VCaP (cell line): ENCODE measurements around the gene CBLC.
A peak's percentile ranks its signal among the peaks of the same experiment; 100 is the strongest.

Experiments used
- H3K27ac ChIP-seq: fragments of 450-650 bp; 2 replicates; pipeline ENCODE4 v1.5.1; 2017
- CTCF ChIP-seq: fragments of 450-650 bp; conservative IDR thresholded peaks from 2 replicates; pipeline ENCODE4 v1.5.1; 2017; ENCODE audit warnings: mild to moderate bottlenecking, moderate library complexity

CBLC gene

DNA sequence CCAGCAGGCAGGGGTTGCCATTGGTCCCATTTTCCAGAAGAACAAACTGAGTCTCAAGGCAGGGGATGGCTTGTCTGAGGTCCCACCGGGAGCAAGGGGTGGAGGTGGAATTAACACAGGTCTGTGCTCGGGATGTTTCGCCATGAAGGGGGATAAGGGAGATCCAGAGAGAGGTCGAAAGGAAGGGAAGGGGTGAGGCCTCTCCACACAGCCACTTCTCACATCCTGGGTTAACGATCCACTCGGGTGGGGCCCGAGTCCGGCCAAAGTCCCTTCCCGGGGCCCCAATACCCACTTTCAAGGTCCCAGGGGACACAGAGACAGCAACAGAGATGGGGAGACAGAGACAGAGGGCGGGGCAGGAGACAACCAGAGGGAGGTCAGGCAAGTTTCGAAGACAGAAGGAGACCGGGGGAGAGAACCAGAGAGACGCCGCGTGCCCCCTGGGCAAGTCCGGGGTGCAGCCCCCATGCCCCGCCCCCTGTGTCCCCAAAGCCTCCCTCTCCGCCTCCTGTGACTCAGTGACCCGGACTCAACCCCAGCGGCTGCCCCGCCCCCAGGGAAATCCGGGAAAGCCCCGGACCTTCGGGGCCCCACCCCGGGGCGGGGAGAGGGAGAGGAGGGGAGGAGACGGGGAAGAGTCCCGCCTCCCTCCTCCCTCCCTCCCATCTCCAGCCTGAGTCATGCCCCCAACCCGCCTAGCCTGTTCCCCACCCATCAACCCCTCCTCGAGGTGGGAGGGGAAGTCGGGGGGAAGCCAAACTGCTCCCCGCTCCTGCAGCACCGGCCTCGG, 30.5 kb upstream of the CBLC start:
- H3K27ac ChIP-seq: peak overlapping the region; percentile 96
- TF ChIP-seq CTCF: no peak

GRCh38 chr19:44747739-44748425, 29.8 kb upstream of the CBLC start:
- peak overlapping the region; percentile 96 for H3K27ac ChIP-seq
- no peak for TF ChIP-seq CTCF

- peak; percentile 17; the same call in 1 of the 2 replicates for TF ChIP-seq CTCF
- H3K27ac ChIP-seq: peak within 1 kb of the TSS; percentile 96
Measured at GRCh38 chr19:44748426-44749254, 29.1 kb upstream of the CBLC start, which contains the start of gene BCL3. BCL3 (plus strand) TSS chr19:44748708; CDS start chr19:44748791, 83 bp downstream.

GRCh38 chr19:44749292-44749691, 28.4 kb upstream of the CBLC start:
- no peak for TF ChIP-seq CTCF
- H3K27ac ChIP-seq: peak overlapping the region; percentile 96

DNA sequence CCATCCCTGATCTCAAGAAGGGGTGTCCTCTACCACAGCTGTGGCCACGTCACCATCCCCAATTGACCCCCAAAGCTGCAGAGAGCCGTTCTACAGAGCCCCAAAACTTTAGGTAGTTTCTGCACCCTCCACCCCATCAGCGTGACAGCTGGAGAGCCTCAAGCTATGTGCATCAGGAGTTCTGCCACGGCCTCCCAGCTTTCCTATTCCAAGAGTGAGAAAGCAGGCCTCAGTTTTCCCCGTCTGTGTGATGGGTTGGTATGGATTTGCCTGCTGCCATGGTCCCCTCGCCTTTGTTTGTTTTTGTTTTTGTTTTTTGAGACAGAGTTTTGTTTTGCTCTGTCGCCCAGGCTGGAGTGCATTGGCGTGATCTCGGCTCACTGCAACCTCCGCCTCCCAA, 27.7 kb upstream of the CBLC start:
- no peak for TF ChIP-seq CTCF
- peak overlapping the region; percentile 96 for H3K27ac ChIP-seq

DNA sequence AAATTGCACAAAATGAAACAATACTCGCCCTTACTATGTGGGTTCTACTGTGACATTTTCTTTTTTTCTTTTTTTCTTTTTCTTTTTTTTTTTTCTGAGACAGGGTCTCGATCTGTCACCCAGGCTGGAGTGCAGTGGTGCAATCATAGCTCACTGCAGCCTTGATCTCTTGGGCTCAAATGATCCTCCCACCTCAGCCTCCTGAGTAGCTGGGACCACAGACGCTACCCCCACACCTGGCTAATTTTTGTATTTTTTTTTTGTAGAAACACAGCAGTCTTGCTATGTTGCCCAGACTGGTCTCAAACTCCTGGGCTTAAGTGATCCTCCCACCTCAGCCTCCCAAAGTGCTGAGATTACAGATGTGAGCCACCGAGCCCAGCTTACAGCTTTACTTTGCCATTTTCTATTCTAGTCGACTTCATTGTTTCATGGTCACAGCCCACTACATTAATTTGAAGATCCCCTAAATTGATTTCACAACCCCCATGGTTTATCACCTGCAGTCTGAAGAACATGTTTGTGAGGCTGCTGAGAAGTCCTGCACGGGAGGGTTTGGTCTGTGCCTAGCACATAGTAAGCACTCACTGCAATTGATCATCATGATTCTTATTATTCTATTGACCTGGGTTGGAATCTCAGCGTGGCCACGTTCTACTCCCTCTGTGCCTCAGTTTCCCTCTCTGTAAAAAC, 25.4 kb upstream of the CBLC start:
- no peak for TF ChIP-seq CTCF
- peak overlapping the region; percentile 79 for H3K27ac ChIP-seq
